H1 (cell line): Measurements from ENCODE around the gene GRM7. TPM values are rescaled to one million over a fixed set of nuclear protein-coding genes. Genes with fewer than 3 reads are reported as not detected.

Source experiments
- CTCF ChIA-PET: fragments of 300-600 bp; sonication (Branson Sonifier 250); formaldehyde crosslinking; loops from one replicate; lab custom pipeline; 2021; ENCODE audit not compliant: partially characterized antibody; lab: Charles Lee
- POLR2A ChIA-PET: fragments of 300-600 bp; sonication (Branson Sonifier 250); formaldehyde crosslinking; loops from one replicate; lab custom pipeline; 2021; ENCODE audit warnings: inconsistent platforms; ENCODE audit not compliant: partially characterized antibody; lab: Charles Lee
- DNase-seq, 2 experiments: peaks; one replicate each; pipeline versions ENCODE4 v3.0.0 to v3.0.0-alpha.2; 2010 to 2022; ENCODE audit warnings: low spot score in 2 of 2, low read depth in 1 of 2, mixed read lengths in 1 of 2
- FAIRE-seq: peaks from 2 replicates; lab custom pipeline; 2011; peaks lifted over from hg19 to GRCh38; lab: Jason Lieb, UNC
- H2AFZ ChIP-seq: 2 replicates; pipeline ENCODE4 v1.8.1; 2012; ENCODE audit warnings: low read length, inconsistent platforms
- H2AK5ac ChIP-seq: 2 replicates; pipeline ENCODE4 v1.6.1; 2013; ENCODE audit warnings: low read depth, low read length
- H2BK120ac ChIP-seq: replicated peaks from 2 replicates; pipeline ENCODE3; 2013; ENCODE audit warnings: low read depth, low read length, inconsistent platforms
- H2BK12ac ChIP-seq: 2 replicates; pipeline ENCODE4 v1.6.1; 2013; ENCODE audit warnings: low read depth, low read length
- H2BK15ac ChIP-seq: 2 replicates; pipeline ENCODE4 v1.6.1; 2013; ENCODE audit warnings: low read length
- H2BK20ac ChIP-seq: 2 replicates; pipeline ENCODE4 v1.6.1; 2013; ENCODE audit warnings: low read length
- H2BK5ac ChIP-seq: 2 replicates; pipeline ENCODE4 v1.6.1; 2013; ENCODE audit warnings: low read depth, low read length
- H3K14ac ChIP-seq: 2 replicates; pipeline ENCODE4 v1.6.1; 2013; ENCODE audit warnings: inconsistent platforms; ENCODE audit not compliant: insufficient read length
- H3K18ac ChIP-seq: 2 replicates; pipeline ENCODE4 v1.6.1; 2013; ENCODE audit warnings: low read length; ENCODE audit errors: extremely low read depth
- H3K23ac ChIP-seq: 2 replicates; pipeline ENCODE4 v1.6.1; 2013; ENCODE audit warnings: inconsistent platforms; ENCODE audit not compliant: insufficient read length
- H3K23me2 ChIP-seq: 2 replicates; pipeline ENCODE4 v1.6.1; 2013; ENCODE audit warnings: low read depth, low read length
- H3K27ac ChIP-seq: 2 replicates; pipeline ENCODE4 v1.6.1; 2011; ENCODE audit warnings: low read depth, low read length, inconsistent platforms
- H3K27me3 ChIP-seq, 4 experiments: replicated peaks in 1 of 4; 1 replicate in 1 of 4; 2 replicates in 3 of 4; pipeline versions ENCODE4 v1.6.1 to v1.8.1; 2011 to 2013; ENCODE audit warnings: low read length in 3 of 4, mild to moderate bottlenecking in 3 of 4, inconsistent platforms in 2 of 4, mixed read lengths in 2 of 4, moderate library complexity in 1 of 4; ENCODE audit not compliant: control insufficient read depth in 3 of 4, insufficient read depth in 3 of 4; ENCODE audit errors: extremely low read depth in 1 of 4
- H3K36me3 ChIP-seq, 4 experiments: 2 replicates each; pipeline versions ENCODE4 v1.6.1 to v1.8.1; 2011 to 2013; ENCODE audit warnings: mild to moderate bottlenecking in 4 of 4, low read length in 3 of 4, moderate library complexity in 2 of 4, control low read depth in 1 of 4, inconsistent platforms in 1 of 4; ENCODE audit not compliant: insufficient read depth in 4 of 4, control insufficient read depth in 2 of 4
- H3K4ac ChIP-seq: replicated peaks from 2 replicates; pipeline ENCODE3; 2013; ENCODE audit warnings: low read length, low read depth, mixed read lengths, inconsistent platforms; ENCODE audit not compliant: insufficient read length
- H3K4me1 ChIP-seq, 4 experiments: replicated peaks in 1 of 4; 1 replicate in 1 of 4; 2 replicates in 3 of 4; pipeline versions ENCODE4 v1.6.1 to v1.8.1; 2011 to 2013; ENCODE audit warnings: low read length in 3 of 4, inconsistent platforms in 2 of 4, mixed read lengths in 1 of 4; ENCODE audit not compliant: insufficient read depth in 4 of 4, control insufficient read depth in 3 of 4
- H3K4me2 ChIP-seq, 2 experiments: 2 replicates each; pipeline versions ENCODE4 v1.6.1 to v1.8.1; 2011 to 2013; ENCODE audit warnings: low read depth in 2 of 2, low read length in 2 of 2, control low read depth in 1 of 2, inconsistent platforms in 1 of 2, mild to moderate bottlenecking in 1 of 2; ENCODE audit not compliant: insufficient read depth in 1 of 2
- H3K4me3 ChIP-seq, 4 experiments: fragments of 200-600, 300-600 bp in 1 of 4; sonication (generic), shearing (Covaris generic), sonication (Bioruptor Twin) in 1 of 4; 2 replicates each; pipeline versions ENCODE4 v1.5.1 to v1.8.1; 2011 to 2016; ENCODE audit warnings: low read length in 4 of 4, low read depth in 3 of 4, control low read depth in 2 of 4, inconsistent platforms in 2 of 4, mild to moderate bottlenecking in 2 of 4, mixed read lengths in 1 of 4, moderate library complexity in 1 of 4; ENCODE audit not compliant: insufficient read depth in 2 of 4; ENCODE audit errors: extremely low read depth in 1 of 4
- H3K56ac ChIP-seq: replicated peaks from 2 replicates; pipeline ENCODE3; 2013; ENCODE audit warnings: low read depth, mild to moderate bottlenecking, mixed read lengths, low read length, inconsistent platforms; ENCODE audit not compliant: insufficient read length
- H3K79me1 ChIP-seq: 2 replicates; pipeline ENCODE4 v1.6.1; 2013; ENCODE audit warnings: low read depth, low read length, control low read depth
- H3K79me2 ChIP-seq, 2 experiments: 2 replicates each; pipeline versions ENCODE4 v1.6.1 to v1.8.1; 2012 to 2013; ENCODE audit warnings: low read length in 2 of 2, mild to moderate bottlenecking in 2 of 2, inconsistent platforms in 1 of 2; ENCODE audit not compliant: insufficient read depth in 2 of 2, control insufficient read depth in 1 of 2
- H3K9ac ChIP-seq, 4 experiments: replicated peaks in 1 of 4; 1 replicate in 1 of 4; 2 replicates in 3 of 4; pipeline versions ENCODE4 v1.6.1 to v1.8.1; 2011 to 2013; ENCODE audit warnings: low read depth in 3 of 4, low read length in 3 of 4, control low read depth in 2 of 4, mild to moderate bottlenecking in 2 of 4, moderate library complexity in 2 of 4, inconsistent platforms in 1 of 4; ENCODE audit errors: extremely low read depth in 1 of 4
- H3K9me3 ChIP-seq, 2 experiments: 2 replicates each; pipeline versions ENCODE4 v1.6.1 to v1.8.1; 2012 to 2013; ENCODE audit warnings: mild to moderate bottlenecking in 2 of 2, moderate library complexity in 2 of 2, control low read depth in 1 of 2, inconsistent platforms in 1 of 2, low read depth in 1 of 2, low read length in 1 of 2, mixed read lengths in 1 of 2; ENCODE audit not compliant: insufficient read depth in 2 of 2
- H4K20me1 ChIP-seq, 2 experiments: replicated peaks in 1 of 2; 2 replicates each; pipeline versions ENCODE3 to v1.8.1; 2011 to 2013; ENCODE audit warnings: inconsistent platforms in 2 of 2, low read length in 2 of 2, mild to moderate bottlenecking in 1 of 2; ENCODE audit not compliant: insufficient read depth in 2 of 2, control insufficient read depth in 1 of 2
- H4K5ac ChIP-seq: 2 replicates; pipeline ENCODE4 v1.6.1; 2013; ENCODE audit warnings: low read length, low read depth, mixed read lengths, inconsistent platforms; ENCODE audit not compliant: insufficient read length
- H4K8ac ChIP-seq: 2 replicates; pipeline ENCODE4 v1.8.0; 2013; ENCODE audit warnings: mild to moderate bottlenecking, moderate library complexity, low read length, inconsistent platforms; ENCODE audit not compliant: insufficient read depth; ENCODE audit errors: extremely low read depth
- H4K91ac ChIP-seq: replicated peaks from 2 replicates; pipeline ENCODE3; 2013; ENCODE audit warnings: low read length, mixed read lengths, inconsistent platforms; ENCODE audit not compliant: insufficient read length
- BCL11A ChIP-seq, 2 experiments: IDR thresholded peaks; one replicate each; pipeline ENCODE4 v1.6.1; 2011; ENCODE audit warnings: low read depth in 2 of 2, low read length in 2 of 2, mild to moderate bottlenecking in 2 of 2
- CTBP2 ChIP-seq: IDR thresholded peaks from 2 replicates; pipeline ENCODE4 v1.7.0; 2011; ENCODE audit warnings: borderline replicate concordance, mild to moderate bottlenecking, moderate library complexity, mixed read lengths, low read length; ENCODE audit not compliant: insufficient read depth, insufficient read length
- EGR1 ChIP-seq: IDR thresholded peaks from 2 replicates; pipeline ENCODE4 v1.6.1; 2011; ENCODE audit warnings: low read depth, low read length, borderline replicate concordance
- KDM4A ChIP-seq: IDR thresholded peaks from one replicate; pipeline ENCODE4 v1.7.1; 2012; ENCODE audit warnings: low read depth, mild to moderate bottlenecking, moderate library complexity, low read length, inconsistent platforms; ENCODE audit not compliant: severe bottlenecking
- WGBS, 2 experiments: shearing (Covaris generic) in 1 of 2; methylation state at CpG; one replicate each; pipeline versions ENCODE4 v1.1.6 to v1.1.7; 2013 to 2015; ENCODE audit warnings: low lambda C conversion rate in 2 of 2, mixed read lengths in 2 of 2, inconsistent platforms in 1 of 2, low coverage in 1 of 2, missing lambda C conversion rate in 1 of 2; ENCODE audit not compliant: insufficient replicate concordance in 2 of 2, insufficient coverage in 1 of 2, insufficient read length in 1 of 2; ENCODE audit errors: extremely low coverage in 1 of 2, missing lambda C conversion rate in 1 of 2; 5-methylcytosine and 5-hydroxymethylcytosine counted together
- polyA plus RNA-seq, 7 experiments: library from polyadenylated mRNA; depleted of rRNA in 3 of 7; stranded (reverse) in 5 of 7; unstranded in 2 of 7; fragments of >200 nt in 5 of 7; fragments of 200-250 nt in 2 of 7; gene quantifications; 1 replicate in 5 of 7; 2 replicates in 1 of 7; 4 replicates in 1 of 7; pipeline versions ENCODE4 v1.2.1 to v1.2.3, GENCODE V29; 2011 to 2013; ENCODE audit warnings: missing spikeins in 2 of 7, mixed read lengths in 2 of 7
- total RNA-seq: library from RNA; stranded (reverse); fragmentation: NEBNext Ultra II Directional; extraction: Animal tissue kit (Norgen Biotek cat#: 25700); gene quantifications from 2 replicates; pipeline ENCODE4 v1.2.1, GENCODE V29; 2021

The GRM7 gene
- total and polyA plus RNA-seq, 2 of the 8 experiments (the other 6 are each of a cell fraction or from before 2014, with no cell fraction given): 0.17 to 0.24 TPM

DNA sequence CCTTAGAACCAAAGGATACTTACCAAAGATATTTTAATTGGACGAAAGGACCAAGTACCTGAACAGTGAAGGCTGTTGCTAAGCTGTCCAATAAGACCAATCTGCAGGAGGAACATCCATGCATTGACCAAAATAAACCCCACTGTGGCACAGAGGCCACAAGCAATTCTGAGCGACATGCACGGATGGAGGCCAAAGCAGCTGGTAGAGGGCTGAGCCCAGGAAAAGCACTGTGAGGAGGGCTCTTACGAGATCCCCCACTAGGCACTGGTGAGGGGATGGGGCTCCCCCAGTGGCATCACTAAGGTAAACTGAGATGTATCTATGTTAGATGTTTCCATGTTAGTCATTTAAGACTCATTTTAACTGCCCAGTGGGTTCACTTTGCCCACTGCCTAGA lies 920.5 kb downstream of the GRM7 start:
- FAIRE-seq (no peak), DNase-seq (no peak)

More for the DNA sequence above, 920.5 kb downstream of the GRM7 start:
- no peak overlapping the region for H2BK15ac ChIP-seq
- no peak overlapping the region for H2AFZ ChIP-seq
- H4K20me1 ChIP-seq: no peaks in the 10 kb centered on the region
- H3K23ac ChIP-seq: no peak overlapping the region
- no peak overlapping the region for H4K91ac ChIP-seq
- H3K27ac ChIP-seq: no peak overlapping the region
- no peaks in the 10 kb centered on the region for H3K79me2 ChIP-seq
- H3K79me1 ChIP-seq: no peaks in the 10 kb centered on the region
- H2BK5ac ChIP-seq: no peak overlapping the region
- H3K56ac ChIP-seq: no peak overlapping the region
- no peak overlapping the region for H3K14ac ChIP-seq
- H3K23me2 ChIP-seq: no peaks in the 10 kb centered on the region
- H3K4me3 ChIP-seq: no peak overlapping the region
- POLR2A ChIA-PET: no interaction called here
- no peak overlapping the region for H2BK120ac ChIP-seq
- no peaks in the 10 kb centered on the region for H3K4me1 ChIP-seq
- no peak overlapping the region for H3K9ac ChIP-seq
- H4K5ac ChIP-seq: no peak overlapping the region
- H3K18ac ChIP-seq: no peak overlapping the region
- TF ChIP-seq EGR1 (no peak), CTBP2 (no peak), KDM4A (no peak), BCL11A (IDR thresholded peaks at IDR 0.05; ENCODE audit: low read depth in 2 of 2, low read length in 2 of 2) (no peak)
- H2BK20ac ChIP-seq: no peak overlapping the region
- H4K8ac ChIP-seq: no peak overlapping the region
- H3K9me3 ChIP-seq: no peaks in the 10 kb centered on the region
- H3K4me2 ChIP-seq: no peak overlapping the region
- H2AK5ac ChIP-seq: no peak overlapping the region
- H2BK12ac ChIP-seq: no peak overlapping the region
- CTCF ChIA-PET: interaction anchor here (1.1 to 2.3 kb wide), 3 partner anchors 11 to 330 kb away, joined by 3 to 4 read pairs (median 4); no protein-coding TSS in a partner anchor
- no peaks in the 10 kb centered on the region for H3K36me3 ChIP-seq
- no peak overlapping the region for H3K4ac ChIP-seq
- no peaks in the 10 kb centered on the region for H3K27me3 ChIP-seq
- WGBS, 2 experiments: 95% methylated on average over 4 of the region's 4 CpGs; no CpG with 5 or more reads in 1 of the 2 experiments
